Erythroblast (primary cell): ENCODE data around the gene CHTF18.
"Not testable (repeated sequence)": the region's sequence is repeated elsewhere in the genome, so short reads cannot be mapped to it uniquely, and the experiment has no call there.

Experiments
- DNase-seq, 2 experiments: peaks; one replicate each; lab custom pipeline; 2025; lab: John Stamatoyannopoulos, UW
- GATA1 ChIP-seq: IDR thresholded peaks from 2 replicates; pipeline ENCODE4 v1.6.1; 2011; ENCODE audit warnings: low read depth, mild to moderate bottlenecking, control low read depth, low read length, moderate library complexity
- POLR2A ChIP-seq: IDR thresholded peaks from 2 replicates; pipeline ENCODE4 v1.6.1; 2011; ENCODE audit warnings: mild to moderate bottlenecking, low read length

CHTF18 gene

GRCh38 chr16:832652-833336 lies 44.4 kb downstream of the CHTF18 start:
- TF ChIP-seq GATA1 (no peak), POLR2A (no peak)
- no peak for DNase-seq

GRCh38 chr16:833411-833810 lies 45.0 kb downstream of the CHTF18 start:
- no peak for TF ChIP-seq GATA1
- no peak for TF ChIP-seq POLR2A
- DNase-seq = no peak

GRCh38 chr16:835373-835772 lies 47.0 kb downstream of the CHTF18 start:
- DNase-seq = no peak
- no peak for TF ChIP-seq POLR2A
- TF ChIP-seq GATA1 = no peak

- no peak for TF ChIP-seq GATA1
- no peak for TF ChIP-seq POLR2A
- DNase-seq = no peak
Observed at GRCh38 chr16:836221-836620, 47.8 kb downstream of the CHTF18 start.

GRCh38 chr16:836822-837221 lies 48.4 kb downstream of the CHTF18 start:
- DNase-seq = not testable (repeated sequence)

- no peak for DNase-seq
- no peak for TF ChIP-seq GATA1
- TF ChIP-seq POLR2A = no peak
Observed at GRCh38 chr16:838741-839140, 50.3 kb downstream of the CHTF18 start.

GRCh38 chr16:839643-840408 lies 51.4 kb downstream of the CHTF18 start:
- TF ChIP-seq POLR2A (no peak), GATA1 (no peak)
- no peak for DNase-seq

GRCh38 chr16:840561-841454 lies 52.4 kb downstream of the CHTF18 start:
- DNase-seq = no peak
- TF ChIP-seq POLR2A (no peak), GATA1 (no peak)

GRCh38 chr16:841455-842060 lies 53.1 kb downstream of the CHTF18 start:
- no peak for DNase-seq
- no peak for TF ChIP-seq GATA1
- no peak for TF ChIP-seq POLR2A

- no peak for TF ChIP-seq POLR2A
- TF ChIP-seq GATA1 = no peak
- no peak for DNase-seq
Observed at GRCh38 chr16:842061-842476, 53.6 kb downstream of the CHTF18 start.

GRCh38 chr16:842711-843560 lies 54.5 kb downstream of the CHTF18 start:
- TF ChIP-seq GATA1 = no peak
- no peak for TF ChIP-seq POLR2A
- DNase-seq = no peak

- TF ChIP-seq GATA1 (no peak), POLR2A (no peak)
- no peak for DNase-seq
Observed at GRCh38 chr16:843771-844170, 55.4 kb downstream of the CHTF18 start.

GRCh38 chr16:844638-845350 lies 56.4 kb downstream of the CHTF18 start:
- TF ChIP-seq POLR2A (no peak), GATA1 (no peak)
- DNase-seq = no peak
